Mesendoderm (in vitro differentiated cells): Measurements from ENCODE around the gene OR4B1.
"Not testable (repeated sequence)": the region's sequence is repeated elsewhere in the genome, so short reads cannot be mapped to it uniquely, and the experiment has no call there.

ENCODE experiments used
- DNase-seq: peaks from one replicate; pipeline ENCODE4 v3.0.0; 2013
- H2AK5ac ChIP-seq: 2 replicates; pipeline ENCODE4 v1.6.1; 2013; ENCODE audit warnings: low read length, inconsistent platforms
- H2BK120ac ChIP-seq: 2 replicates; pipeline ENCODE4 v1.6.1; 2013; ENCODE audit warnings: low read depth, mild to moderate bottlenecking, low read length, moderate library complexity, mixed read lengths
- H2BK15ac ChIP-seq: replicated peaks from 2 replicates; pipeline ENCODE4 v1.6.1; 2013; ENCODE audit warnings: low read depth, mild to moderate bottlenecking, moderate library complexity
- H2BK5ac ChIP-seq: 2 replicates; pipeline ENCODE4 v1.6.1; 2013; ENCODE audit warnings: low read length, inconsistent platforms
- H3K18ac ChIP-seq: 2 replicates; pipeline ENCODE4 v1.6.1; 2013; ENCODE audit warnings: mild to moderate bottlenecking, low read length, mixed read lengths
- H3K23ac ChIP-seq: one replicate; pipeline ENCODE4 v1.6.1; 2013; ENCODE audit warnings: low read length
- H3K27ac ChIP-seq: 2 replicates; pipeline ENCODE4 v1.5.1; 2013; ENCODE audit warnings: low read depth, mild to moderate bottlenecking, inconsistent platforms, low read length, moderate library complexity
- H3K27me3 ChIP-seq: 2 replicates; pipeline ENCODE4 v1.6.1; 2013; ENCODE audit warnings: low read length, control low read depth, mild to moderate bottlenecking, inconsistent platforms; ENCODE audit not compliant: insufficient read depth, poor library complexity
- H3K36me3 ChIP-seq: 2 replicates; pipeline ENCODE4 v1.6.1; 2013; ENCODE audit warnings: low read length, inconsistent platforms; ENCODE audit not compliant: control insufficient read depth, insufficient read depth
- H3K4ac ChIP-seq: one replicate; pipeline ENCODE4 v1.6.1; 2013; ENCODE audit warnings: low read depth, mild to moderate bottlenecking, low read length, moderate library complexity
- H3K4me1 ChIP-seq: 2 replicates; pipeline ENCODE4 v1.6.1; 2013; ENCODE audit warnings: low read depth, low read length, inconsistent platforms; ENCODE audit not compliant: control insufficient read depth
- H3K4me2 ChIP-seq: 2 replicates; pipeline ENCODE4 v1.6.1; 2013; ENCODE audit warnings: low read length
- H3K4me3 ChIP-seq: 2 replicates; pipeline ENCODE4 v1.5.1; 2013; ENCODE audit warnings: mild to moderate bottlenecking, low read length
- H3K56ac ChIP-seq: one replicate; pipeline ENCODE4 v1.6.1; 2013; ENCODE audit warnings: low read length
- H3K79me1 ChIP-seq: 2 replicates; pipeline ENCODE4 v1.6.1; 2013; ENCODE audit warnings: low read length, inconsistent platforms
- H3K79me2 ChIP-seq: 2 replicates; pipeline ENCODE4 v1.6.1; 2013; ENCODE audit warnings: mild to moderate bottlenecking, low read length; ENCODE audit not compliant: control insufficient read depth, insufficient read depth
- H3K9ac ChIP-seq: 2 replicates; pipeline ENCODE4 v1.6.1; 2013; ENCODE audit warnings: low read length, inconsistent platforms
- H4K5ac ChIP-seq: one replicate; pipeline ENCODE4 v1.6.1; 2013; ENCODE audit warnings: low read length
- H4K8ac ChIP-seq: one replicate; pipeline ENCODE4 v1.6.1; 2013; ENCODE audit warnings: low read depth, mild to moderate bottlenecking, control low read depth, low read length, moderate library complexity
- WGBS: extraction: QIAGEN DNeasy Blood & Tissue Kit; methylation state at CpG from one replicate; pipeline ENCODE4 v1.1.7; 2013; ENCODE audit warnings: low lambda C conversion rate, missing lambda C conversion rate; ENCODE audit not compliant: insufficient coverage; ENCODE audit errors: extremely low coverage; 5-methylcytosine and 5-hydroxymethylcytosine counted together

The OR4B1 gene

GRCh38 chr11:48184452-48184851 is 32.2 kb upstream of the OR4B1 start:
- Histone ChIP-seq H3K23ac (no peak overlapping the region), H3K79me1 (no peaks in the 10 kb centered on the region), H3K36me3 (no peaks in the 10 kb centered on the region), H3K79me2 (no peaks in the 10 kb centered on the region), H2BK15ac (no peak overlapping the region), H4K5ac (no peak overlapping the region), H2AK5ac (no peak overlapping the region), H3K4me3 (no peak overlapping the region), H3K4me2 (no peak overlapping the region), H3K4me1 (no peaks in the 10 kb centered on the region), H3K27me3 (no peaks in the 10 kb centered on the region), H2BK120ac (no peak overlapping the region), H2BK5ac (no peak overlapping the region), H3K4ac (no peak overlapping the region), H3K27ac (no peak overlapping the region), H3K18ac (no peak overlapping the region), H4K8ac (no peak overlapping the region), H3K9ac (no peak overlapping the region), H3K56ac (no peak overlapping the region)
- no peak for DNase-seq

GRCh38 chr11:48190906-48191654 is 25.5 kb upstream of the OR4B1 start:
- not testable (repeated sequence) for H2BK15ac ChIP-seq, H3K56ac ChIP-seq, H3K23ac ChIP-seq, H3K79me1 ChIP-seq, H3K4ac ChIP-seq, H4K8ac ChIP-seq, H3K79me2 ChIP-seq, H3K27ac ChIP-seq, H3K4me1 ChIP-seq, H2AK5ac ChIP-seq, H2BK5ac ChIP-seq, H3K4me2 ChIP-seq, H2BK120ac ChIP-seq, H3K36me3 ChIP-seq, H3K18ac ChIP-seq, H3K27me3 ChIP-seq, H3K9ac ChIP-seq, H3K4me3 ChIP-seq, H4K5ac ChIP-seq, DNase-seq
- WGBS, result no CpG with 5 or more reads among the region's 10 CpGs

GRCh38 chr11:48193876-48194275 is 22.7 kb upstream of the OR4B1 start:
- H3K18ac ChIP-seq, result no peak overlapping the region
- H3K36me3 ChIP-seq, result no peaks in the 10 kb centered on the region
- H4K8ac ChIP-seq, result no peak overlapping the region
- no peak overlapping the region for H3K9ac ChIP-seq
- no peak overlapping the region for H2AK5ac ChIP-seq
- no peak overlapping the region for H2BK15ac ChIP-seq
- no peaks in the 10 kb centered on the region for H3K79me2 ChIP-seq
- no peaks in the 10 kb centered on the region for H3K4me1 ChIP-seq
- no peak overlapping the region for H3K4ac ChIP-seq
- no peak overlapping the region for H3K23ac ChIP-seq
- no CpG with 5 or more reads among the region's 2 CpGs for WGBS
- H3K79me1 ChIP-seq, result no peaks in the 10 kb centered on the region
- DNase-seq, result no peak
- H2BK5ac ChIP-seq, result no peak overlapping the region
- no peak overlapping the region for H3K56ac ChIP-seq
- no peak overlapping the region for H2BK120ac ChIP-seq
- no peak overlapping the region for H3K4me3 ChIP-seq
- no peaks in the 10 kb centered on the region for H3K27me3 ChIP-seq
- H4K5ac ChIP-seq, result no peak overlapping the region
- H3K27ac ChIP-seq, result no peak overlapping the region
- no peak overlapping the region for H3K4me2 ChIP-seq

- no peak overlapping the region for H3K27ac ChIP-seq
- no peaks in the 10 kb centered on the region for H3K79me1 ChIP-seq
- no peaks in the 10 kb centered on the region for H3K4me1 ChIP-seq
- no peak overlapping the region for H4K5ac ChIP-seq
- no peak overlapping the region for H2BK5ac ChIP-seq
- no peak for DNase-seq
- no CpG with 5 or more reads among the region's 2 CpGs for WGBS
- H3K4ac ChIP-seq, result no peak overlapping the region
- H2AK5ac ChIP-seq, result no peak overlapping the region
- H3K18ac ChIP-seq, result no peak overlapping the region
- H3K27me3 ChIP-seq, result no peaks in the 10 kb centered on the region
- H3K79me2 ChIP-seq, result no peaks in the 10 kb centered on the region
- H3K9ac ChIP-seq, result no peak overlapping the region
- no peak overlapping the region for H2BK120ac ChIP-seq
- no peak overlapping the region for H3K56ac ChIP-seq
- H3K4me2 ChIP-seq, result no peak overlapping the region
- H3K23ac ChIP-seq, result no peak overlapping the region
- no peak overlapping the region for H2BK15ac ChIP-seq
- H3K4me3 ChIP-seq, result no peak overlapping the region
- no peak overlapping the region for H4K8ac ChIP-seq
- no peaks in the 10 kb centered on the region for H3K36me3 ChIP-seq
Observed at GRCh38 chr11:48207881-48208280, 8.7 kb upstream of the OR4B1 start.

GRCh38 chr11:48210052-48210451 is 6.6 kb upstream of the OR4B1 start:
- H3K9ac ChIP-seq, result no peak overlapping the region
- H3K4me2 ChIP-seq, result no peak overlapping the region
- H3K23ac ChIP-seq, result no peak overlapping the region
- H3K27ac ChIP-seq, result no peak overlapping the region
- no peak overlapping the region for H3K18ac ChIP-seq
- no peak overlapping the region for H2BK15ac ChIP-seq
- no peak overlapping the region for H3K56ac ChIP-seq
- H3K4me3 ChIP-seq, result no peak overlapping the region
- H2AK5ac ChIP-seq, result no peak overlapping the region
- H2BK120ac ChIP-seq, result no peak overlapping the region
- H3K79me1 ChIP-seq, result no peaks in the 10 kb centered on the region
- H2BK5ac ChIP-seq, result no peak overlapping the region
- H4K5ac ChIP-seq, result no peak overlapping the region
- no peak overlapping the region for H3K4ac ChIP-seq
- no CpG with 5 or more reads among the region's 7 CpGs for WGBS
- DNase-seq, result no peak
- H3K36me3 ChIP-seq, result no peaks in the 10 kb centered on the region
- H3K79me2 ChIP-seq, result no peaks in the 10 kb centered on the region
- H3K4me1 ChIP-seq, result no peaks in the 10 kb centered on the region
- no peak overlapping the region for H4K8ac ChIP-seq
- no peaks in the 10 kb centered on the region for H3K27me3 ChIP-seq

GRCh38 chr11:48228761-48229160 is 12.2 kb downstream of the OR4B1 start:
- H2BK15ac ChIP-seq, result no peak overlapping the region
- no peak overlapping the region for H3K18ac ChIP-seq
- no peak overlapping the region for H2BK120ac ChIP-seq
- H4K5ac ChIP-seq, result no peak overlapping the region
- H3K9ac ChIP-seq, result no peak overlapping the region
- no peak overlapping the region for H3K56ac ChIP-seq
- no peaks in the 10 kb centered on the region for H3K79me2 ChIP-seq
- H3K4ac ChIP-seq, result no peak overlapping the region
- H3K79me1 ChIP-seq, result no peaks in the 10 kb centered on the region
- H3K27me3 ChIP-seq, result no peaks in the 10 kb centered on the region
- no peak overlapping the region for H2AK5ac ChIP-seq
- H3K4me1 ChIP-seq, result no peaks in the 10 kb centered on the region
- no peak overlapping the region for H3K27ac ChIP-seq
- WGBS, result no CpG with 5 or more reads among the region's 18 CpGs
- DNase-seq, result no peak
- H2BK5ac ChIP-seq, result no peak overlapping the region
- H3K4me2 ChIP-seq, result no peak overlapping the region
- H3K4me3 ChIP-seq, result no peak overlapping the region
- H4K8ac ChIP-seq, result no peak overlapping the region
- H3K23ac ChIP-seq, result no peak overlapping the region
- H3K36me3 ChIP-seq, result no peaks in the 10 kb centered on the region
